Activated CD8-positive, alpha-beta memory T cell treated with anti-CD3 and anti-CD28 coated beads for 36 hours (primary cell): Measurements from ENCODE around the gene FHIT. TPM values are rescaled to one million over a fixed set of nuclear protein-coding genes. Genes with fewer than 3 reads are reported as not detected.

ENCODE experiments used
- CTCF ChIA-PET: fragments of 350-600 bp; sonication (Branson Sonifier 250); formaldehyde crosslinking; loops from one replicate; lab custom pipeline; 2021; ENCODE audit warnings: antibody characterized with exemption; lab: Charles Lee
- POLR2A ChIA-PET: fragments of 350-600 bp; sonication (Branson Sonifier 250); formaldehyde crosslinking; loops from one replicate; lab custom pipeline; 2021; ENCODE audit warnings: antibody characterized with exemption; lab: Charles Lee
- total RNA-seq, 2 experiments: library from RNA; stranded (reverse); gene quantifications; one replicate each; pipeline ENCODE4 v1.2.3, GENCODE V29; 2021

The FHIT gene
- total RNA-seq, 2 experiments from 2014 or later, result 5.0 to 5.7 TPM

- ChIA-PET CTCF (no interaction called here), POLR2A (no interaction called here)
These were observed 280.4 kb downstream of the FHIT start for GRCh38 chr3:60970850-60971249.

DNA sequence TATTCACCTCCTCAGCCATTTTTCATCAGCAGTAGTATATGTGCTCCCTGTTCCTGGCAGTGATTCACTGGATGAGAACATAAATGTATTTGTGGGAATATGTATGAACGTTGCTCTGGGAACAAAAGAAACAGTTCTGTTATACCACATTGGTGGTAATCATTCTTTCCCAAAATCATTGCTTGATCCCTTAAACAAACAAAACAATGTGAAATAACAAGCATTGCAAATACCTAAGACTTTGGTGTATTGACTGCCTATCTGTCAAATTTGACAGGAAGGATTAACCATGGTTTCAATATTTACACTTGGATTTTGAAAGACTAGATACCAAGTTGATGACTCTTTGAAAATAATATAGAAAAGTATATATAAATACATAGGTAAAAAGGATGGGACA is 284.1 kb downstream of the FHIT start:
- ChIA-PET POLR2A (no interaction called here), CTCF (no interaction called here)

DNA sequence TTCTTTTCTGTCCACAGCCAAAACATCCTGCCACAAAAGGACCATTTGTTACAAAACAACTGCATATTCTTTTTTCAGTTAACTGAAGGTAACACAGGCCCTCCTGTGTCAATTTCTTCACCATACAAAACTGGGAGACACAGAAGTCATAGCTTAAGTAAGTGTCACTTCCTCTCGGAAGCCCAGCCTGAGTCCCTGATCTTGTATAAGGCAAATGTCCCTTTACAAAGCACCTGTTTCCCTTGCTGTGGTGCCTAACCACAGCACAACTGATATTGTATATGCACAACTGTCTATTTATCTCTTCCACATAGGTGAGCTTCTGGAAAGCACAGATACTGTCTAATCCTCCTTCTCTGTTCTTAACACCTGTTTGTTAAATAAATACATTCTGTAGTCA is 293.7 kb downstream of the FHIT start:
- ChIA-PET POLR2A (no interaction called here), CTCF (no interaction called here)

DNA sequence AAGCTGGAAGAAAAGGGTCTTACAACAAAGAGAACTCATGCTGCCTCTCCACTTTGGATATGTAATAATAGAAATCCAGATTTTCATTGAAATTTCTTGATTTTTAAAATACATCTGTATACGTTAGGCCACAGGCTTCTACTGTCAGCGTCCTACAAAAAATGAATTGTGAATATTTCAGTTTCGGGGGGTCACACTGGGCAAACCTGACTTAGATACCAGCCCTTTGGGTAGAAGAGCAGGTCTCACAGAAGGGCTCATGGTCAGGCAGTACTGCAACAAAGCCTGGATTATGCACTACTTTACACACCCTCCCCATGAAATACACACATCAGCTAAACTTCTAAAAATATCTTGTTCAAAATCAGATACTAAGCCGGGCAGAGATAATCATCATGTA is 294.5 kb downstream of the FHIT start:
- ChIA-PET POLR2A (no interaction called here), CTCF (no interaction called here)

DNA sequence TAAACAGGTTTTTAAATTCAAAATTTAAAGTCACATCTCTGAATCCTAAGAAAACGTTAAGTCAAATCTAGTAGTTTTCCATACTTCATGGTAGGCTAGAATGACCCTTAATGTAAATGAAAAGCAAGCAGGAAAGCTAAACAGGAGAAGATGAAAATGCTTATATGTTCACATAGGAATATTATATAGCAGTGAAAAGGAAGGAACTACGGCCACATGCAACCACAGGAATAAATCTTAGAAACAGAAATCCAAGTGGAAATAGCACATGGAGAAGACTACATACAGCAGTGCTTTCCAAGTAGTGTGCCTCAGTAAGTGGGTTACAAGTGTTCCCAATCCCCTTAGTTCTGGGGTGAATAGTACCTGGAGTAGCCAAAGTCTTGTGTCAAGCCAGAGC is 296.2 kb downstream of the FHIT start:
- ChIA-PET CTCF (no interaction called here), POLR2A (no interaction called here)

GRCh38 chr3:60954048-60954447 is 297.2 kb downstream of the FHIT start:
- ChIA-PET POLR2A (no interaction called here), CTCF (no interaction called here)

- POLR2A ChIA-PET, result no interaction called here
- CTCF ChIA-PET, result interaction anchor here (0.6 kb wide), 1 partner anchor 53 kb away, joined by 3 read pairs; no protein-coding TSS in a partner anchor
These were observed 297.9 kb downstream of the FHIT start for GRCh38 chr3:60953351-60953750.

DNA sequence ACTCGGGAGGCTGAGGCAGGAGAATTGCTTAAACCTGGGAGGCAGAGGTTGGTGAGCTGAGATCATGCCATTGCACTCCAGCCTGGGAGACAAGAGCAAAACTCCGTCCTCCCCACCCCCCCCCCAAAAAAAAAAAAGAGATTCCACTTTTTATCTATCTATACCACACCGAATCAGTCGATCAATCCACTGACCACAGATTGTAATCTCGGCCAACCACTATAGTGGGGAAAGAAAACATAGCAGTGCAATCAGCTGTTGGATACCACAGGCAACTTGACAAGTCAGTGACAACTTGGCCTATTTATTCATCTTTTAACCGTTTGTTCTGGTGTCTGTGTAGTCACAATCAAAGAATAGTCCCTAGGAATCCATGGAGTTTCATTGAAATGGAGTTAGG is 299.2 kb downstream of the FHIT start:
- CTCF ChIA-PET, result interaction anchor here (0.7 kb wide), 1 partner anchor 1522 kb away, joined by 3 read pairs; no protein-coding TSS in a partner anchor
- POLR2A ChIA-PET, result no interaction called here

DNA sequence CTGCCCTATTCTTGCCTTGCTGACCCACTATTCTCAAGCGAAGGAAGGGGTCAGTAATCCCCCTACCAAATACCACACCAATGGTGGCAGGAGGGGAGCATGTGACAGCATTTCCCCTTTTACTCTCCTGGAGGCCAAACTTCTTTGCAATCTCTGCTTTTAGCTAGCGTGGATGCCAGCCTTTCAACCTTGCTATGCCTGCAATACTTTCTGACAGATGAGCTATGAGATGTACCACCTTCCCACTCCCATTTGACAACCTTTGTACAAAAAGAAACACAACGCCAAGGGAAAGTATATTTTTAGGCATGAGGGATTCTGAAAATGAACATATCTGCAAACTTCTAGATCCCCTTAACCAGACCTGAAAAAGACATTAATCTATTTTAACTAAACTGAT is 302.1 kb downstream of the FHIT start:
- CTCF ChIA-PET, result no interaction called here
- POLR2A ChIA-PET, result no interaction called here

DNA sequence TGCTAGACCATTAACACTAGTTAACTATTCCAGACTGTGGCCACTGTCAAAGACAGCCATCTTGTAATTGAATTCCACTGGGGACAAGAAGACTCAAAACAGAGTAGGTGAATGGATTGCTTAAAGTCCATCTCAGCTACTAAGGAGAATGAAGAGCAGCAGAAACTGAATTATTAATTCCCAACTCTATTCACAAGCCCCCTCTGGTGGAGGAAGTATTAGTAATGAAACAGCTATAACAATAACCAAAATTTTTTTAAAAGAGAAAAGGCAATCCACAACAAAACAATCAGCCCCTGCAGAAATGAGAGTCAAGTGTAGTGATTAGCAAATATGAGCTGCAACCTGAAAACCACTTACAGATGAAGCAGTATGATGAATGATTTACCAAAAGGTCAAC is 302.8 kb downstream of the FHIT start:
- ChIA-PET POLR2A (no interaction called here), CTCF (no interaction called here)

GRCh38 chr3:60935709-60936108 is 315.5 kb downstream of the FHIT start:
- ChIA-PET CTCF (no interaction called here), POLR2A (no interaction called here)

GRCh38 chr3:60933824-60934223 is 317.4 kb downstream of the FHIT start:
- POLR2A ChIA-PET, result no interaction called here
- CTCF ChIA-PET, result no interaction called here

DNA sequence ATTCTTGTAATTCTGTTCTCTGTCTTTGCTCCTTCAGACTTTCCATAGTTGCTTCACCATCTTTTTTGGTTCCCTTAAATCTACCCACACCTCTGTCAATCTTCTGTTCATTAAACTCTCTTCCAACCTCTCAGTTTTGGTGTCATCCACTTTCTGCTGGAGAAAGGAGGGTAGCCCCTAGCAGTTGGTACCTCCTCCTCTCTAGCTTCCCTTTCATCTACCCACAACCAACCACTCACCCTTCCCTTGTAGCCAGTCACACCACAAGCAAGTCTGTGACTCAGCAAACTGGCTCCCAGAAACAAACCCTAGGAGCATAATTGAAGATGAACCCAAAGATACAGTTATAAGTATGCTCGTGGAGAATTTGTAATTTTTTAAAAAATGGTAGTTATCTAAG is 318.6 kb downstream of the FHIT start:
- POLR2A ChIA-PET, result no interaction called here
- CTCF ChIA-PET, result no interaction called here

GRCh38 chr3:60932170-60932569 is 319.1 kb downstream of the FHIT start:
- CTCF ChIA-PET, result no interaction called here
- POLR2A ChIA-PET, result no interaction called here

GRCh38 chr3:60931452-60931851 is 319.8 kb downstream of the FHIT start:
- CTCF ChIA-PET, result no interaction called here

GRCh38 chr3:60920519-60920918 is 330.7 kb downstream of the FHIT start:
- POLR2A ChIA-PET, result no interaction called here
- CTCF ChIA-PET, result no interaction called here

More at GRCh38 chr3:60931452-60931851, 319.8 kb downstream of the FHIT start:
- POLR2A ChIA-PET, result no interaction called here

DNA sequence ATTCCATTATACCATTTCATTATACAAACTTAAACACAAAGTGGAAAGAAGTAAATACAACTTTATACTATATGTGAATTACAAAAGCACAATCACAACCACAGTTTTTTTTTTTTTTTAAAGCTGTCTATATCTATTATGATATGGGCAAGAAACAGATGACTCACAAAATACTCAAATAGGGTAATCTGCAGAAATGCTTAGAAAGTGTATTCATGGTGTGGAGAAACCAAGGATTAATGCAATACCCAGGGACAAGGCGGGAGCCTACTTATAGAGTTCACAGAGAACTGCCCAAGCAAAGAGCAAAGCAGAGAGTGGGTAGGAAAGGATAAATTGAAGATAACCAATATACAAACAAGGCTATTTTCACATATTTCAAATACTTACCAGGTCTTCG is 332.0 kb downstream of the FHIT start:
- CTCF ChIA-PET, result no interaction called here

DNA sequence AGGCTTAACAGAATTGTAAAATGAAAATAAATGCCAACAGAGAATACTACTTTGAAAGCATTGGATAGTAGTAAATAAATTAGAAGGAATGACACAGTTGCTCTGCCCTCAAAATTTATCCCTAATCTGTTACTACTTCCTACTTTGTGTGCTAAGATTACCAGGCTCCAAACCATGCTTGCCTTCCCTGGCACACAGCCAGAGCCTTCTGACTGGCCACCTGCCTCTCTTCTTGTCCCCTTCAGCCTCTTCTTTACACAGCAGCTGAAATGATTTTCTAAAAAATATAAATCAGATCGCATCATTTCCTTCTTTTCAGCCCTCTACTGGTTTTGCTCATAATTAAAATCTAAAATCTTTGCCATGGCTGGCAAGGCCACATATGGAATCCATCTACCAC is 334.1 kb downstream of the FHIT start:
- CTCF ChIA-PET, result no interaction called here
- POLR2A ChIA-PET, result no interaction called here

More for the DNA sequence above, 332.0 kb downstream of the FHIT start:
- POLR2A ChIA-PET, result no interaction called here

DNA sequence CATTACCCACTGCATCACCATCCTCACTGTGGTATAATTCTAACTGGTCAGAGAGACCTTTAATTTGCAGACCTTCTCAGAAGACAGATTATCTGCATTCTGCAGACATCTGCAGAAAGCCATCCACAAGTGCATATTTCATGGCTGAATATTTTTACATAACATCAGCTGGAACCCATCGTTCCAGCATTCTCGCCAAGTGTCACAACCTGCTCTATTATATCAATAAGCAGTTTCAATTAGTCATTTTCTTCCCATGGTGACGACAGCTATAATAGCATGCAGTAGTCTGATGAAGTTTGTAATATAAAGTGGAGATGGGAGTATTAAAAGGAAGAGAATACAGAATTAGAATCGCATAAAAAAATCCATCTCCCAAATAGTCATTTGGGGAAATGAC is 334.7 kb downstream of the FHIT start:
- POLR2A ChIA-PET, result no interaction called here
- CTCF ChIA-PET, result no interaction called here

- ChIA-PET POLR2A (no interaction called here), CTCF (no interaction called here)
These were observed 337.8 kb downstream of the FHIT start for GRCh38 chr3:60913474-60913873.

- POLR2A ChIA-PET, result no interaction called here
- CTCF ChIA-PET, result no interaction called here
These were observed 338.4 kb downstream of the FHIT start for GRCh38 chr3:60912876-60913275.

DNA sequence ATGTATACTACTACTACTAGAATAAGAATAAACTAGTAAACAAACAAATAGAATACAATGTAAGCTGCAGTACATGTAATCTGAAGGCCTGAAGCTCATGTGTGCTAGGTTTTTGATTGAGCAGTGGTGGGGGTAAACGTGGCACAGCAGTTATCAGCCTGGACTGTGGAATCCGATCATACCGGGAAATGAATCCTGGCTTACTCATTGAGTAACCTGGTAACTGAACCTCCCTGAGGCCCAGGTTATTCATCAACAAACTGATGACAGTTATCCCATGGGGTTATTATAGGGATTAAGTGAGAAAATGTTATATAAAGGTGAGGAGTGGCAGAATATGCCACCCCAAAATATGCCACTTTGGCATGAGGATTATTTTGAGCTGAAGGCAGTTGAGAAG is 339.1 kb downstream of the FHIT start:
- POLR2A ChIA-PET, result no interaction called here
- CTCF ChIA-PET, result no interaction called here
